ENCODE data around the gene HS1BP3. TPM values are rescaled to one million over a fixed set of nuclear protein-coding genes. Genes with fewer than 3 reads are reported as not detected.
A peak's percentile ranks its signal among the peaks of the same experiment; 100 is the strongest.

HS1BP3 gene
- total RNA-seq, 3 donors from 2014 or later = 19.0 to 31.8 (median 25.9) TPM

GRCh38 chr2:20574930-20575329 lies 76.0 kb downstream of the HS1BP3 start:
- Histone ChIP-seq H3K4me3 (no peak overlapping the region), H3K9me3 (no peaks in the 10 kb centered on the region), H3K36me3 (no peaks in the 10 kb centered on the region), H3K4me1 (peaks cover 21 to 34% of the 10 kb centered on the region in 2 donors), H3K27ac (peak overlapping the region; percentile 72 to 84), H3K27me3 (no peaks in the 10 kb centered on the region)
- TF ChIP-seq, protein P1, sequence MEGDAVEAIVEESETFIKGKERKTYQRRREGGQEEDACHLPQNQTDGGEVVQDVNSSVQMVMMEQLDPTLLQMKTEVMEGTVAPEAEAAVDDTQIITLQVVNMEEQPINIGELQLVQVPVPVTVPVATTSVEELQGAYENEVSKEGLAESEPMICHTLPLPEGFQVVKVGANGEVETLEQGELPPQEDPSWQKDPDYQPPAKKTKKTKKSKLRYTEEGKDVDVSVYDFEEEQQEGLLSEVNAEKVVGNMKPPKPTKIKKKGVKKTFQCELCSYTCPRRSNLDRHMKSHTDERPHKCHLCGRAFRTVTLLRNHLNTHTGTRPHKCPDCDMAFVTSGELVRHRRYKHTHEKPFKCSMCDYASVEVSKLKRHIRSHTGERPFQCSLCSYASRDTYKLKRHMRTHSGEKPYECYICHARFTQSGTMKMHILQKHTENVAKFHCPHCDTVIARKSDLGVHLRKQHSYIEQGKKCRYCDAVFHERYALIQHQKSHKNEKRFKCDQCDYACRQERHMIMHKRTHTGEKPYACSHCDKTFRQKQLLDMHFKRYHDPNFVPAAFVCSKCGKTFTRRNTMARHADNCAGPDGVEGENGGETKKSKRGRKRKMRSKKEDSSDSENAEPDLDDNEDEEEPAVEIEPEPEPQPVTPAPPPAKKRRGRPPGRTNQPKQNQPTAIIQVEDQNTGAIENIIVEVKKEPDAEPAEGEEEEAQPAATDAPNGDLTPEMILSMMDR (IDR thresholded peaks at IDR 0.05) = no peak
- no peak for TF ChIP-seq POLR2A (IDR thresholded peaks at IDR 0.05)
- TF ChIP-seq POLR2AphosphoS5 (IDR thresholded peaks at IDR 0.05) = no peak
- DNase-seq (ENCODE audit: low spot score in 2 of 2) = no peak
- intact Hi-C loops (cut with DNase I; ENCODE audit: low total_unique reads) = no loop called here

DNA sequence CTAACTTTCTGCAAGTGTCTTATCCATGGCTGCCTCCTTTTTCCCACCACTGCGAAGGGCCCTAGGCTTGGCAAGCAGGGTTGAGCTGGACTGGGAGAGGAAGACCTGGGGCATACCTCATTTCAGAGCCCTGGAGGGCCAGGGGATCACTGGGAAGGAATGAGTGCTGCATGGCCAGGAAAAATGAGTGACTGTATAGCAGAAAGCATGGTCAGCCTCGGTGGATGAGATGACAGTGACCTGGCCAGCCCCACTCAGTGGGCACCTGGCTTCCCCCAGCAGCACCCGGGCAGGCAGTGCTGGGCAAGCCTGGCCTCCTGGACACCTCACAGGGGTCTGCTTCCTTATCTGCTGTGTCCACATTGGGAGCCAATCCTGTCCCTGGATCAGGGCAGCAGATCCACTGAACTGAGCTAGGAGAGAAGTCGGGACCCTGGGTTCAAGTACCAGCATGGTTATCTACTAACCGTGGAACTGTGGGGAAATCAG lies 76.4 kb downstream of the HS1BP3 start:
- H3K9me3 ChIP-seq = no peaks in the 10 kb centered on the region
- no peak overlapping the region for H3K4me3 ChIP-seq
- no peaks in the 10 kb centered on the region for H3K36me3 ChIP-seq
- H3K27me3 ChIP-seq = no peaks in the 10 kb centered on the region
- H3K27ac ChIP-seq = peak overlapping the region; percentile 72 to 84
- peaks cover 21 to 32% of the 10 kb centered on the region in 2 donors for H3K4me1 ChIP-seq
- intact Hi-C loops (cut with DNase I; ENCODE audit: low total_unique reads) = no loop called here
- no peak for TF ChIP-seq POLR2A (IDR thresholded peaks at IDR 0.05)
- no peak for TF ChIP-seq POLR2AphosphoS5 (IDR thresholded peaks at IDR 0.05)
- TF ChIP-seq, protein P1 (IDR thresholded peaks at IDR 0.05) = no peak
- DNase-seq (ENCODE audit: low spot score in 2 of 2) = no peak

DNA sequence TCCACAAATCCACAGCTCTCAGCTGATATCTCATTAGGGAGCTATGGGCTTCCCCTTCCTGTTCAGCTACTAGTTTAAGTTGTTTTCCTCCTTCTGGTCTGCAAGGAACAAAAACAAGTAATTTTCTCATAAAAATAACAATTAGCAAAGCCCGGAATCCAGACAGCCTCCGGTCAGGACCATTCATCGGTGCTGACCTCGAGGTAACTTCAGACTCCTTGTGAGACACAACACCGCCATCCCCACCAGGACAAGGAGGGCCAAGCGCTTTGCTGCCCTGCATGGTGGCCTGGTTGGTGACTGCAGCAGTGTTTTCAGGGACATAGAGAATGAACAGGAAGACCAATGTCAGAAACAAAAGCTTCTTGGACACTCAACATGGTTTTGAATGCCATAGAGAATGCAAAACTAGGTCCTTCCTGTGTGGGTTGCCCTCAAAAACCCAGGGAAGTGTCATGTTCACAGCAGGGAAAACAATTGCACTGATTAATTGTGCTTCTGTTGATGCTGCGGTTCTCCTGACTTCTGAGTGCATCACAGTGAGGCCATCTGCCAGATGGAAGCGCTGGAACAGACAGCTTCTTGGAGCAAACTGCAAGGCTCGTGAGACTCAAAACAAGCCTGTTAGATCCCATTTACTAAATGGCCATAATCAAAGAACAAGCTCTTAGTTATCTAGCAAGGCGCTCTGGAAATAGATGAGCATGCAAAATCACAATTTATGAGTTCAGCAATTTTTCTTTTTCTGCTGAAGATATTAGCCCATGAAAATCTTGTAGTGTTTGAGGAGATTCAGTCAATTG lies 77.1 kb downstream of the HS1BP3 start:
- TF ChIP-seq POLR2A (IDR thresholded peaks at IDR 0.05) (no peak), POLR2AphosphoS5 (IDR thresholded peaks at IDR 0.05) (peak in 2 of 3 donors; percentile 48 to 62)
- TF ChIP-seq, protein P1 (IDR thresholded peaks at IDR 0.05) = no peak
- H3K27me3 ChIP-seq = no peaks in the 10 kb centered on the region
- no peaks in the 10 kb centered on the region for H3K36me3 ChIP-seq
- peaks cover 16 to 26% of the 10 kb centered on the region in 2 donors for H3K4me1 ChIP-seq
- intact Hi-C loops (cut with DNase I; ENCODE audit: low total_unique reads) = no loop called here
- peak in 1 of 2 donors; percentile 56 for DNase-seq (ENCODE audit: low spot score in 2 of 2)
- H3K9me3 ChIP-seq = no peaks in the 10 kb centered on the region
- peak overlapping the region; percentile 72 to 84 for H3K27ac ChIP-seq
- H3K4me3 ChIP-seq = no peak overlapping the region

DNA sequence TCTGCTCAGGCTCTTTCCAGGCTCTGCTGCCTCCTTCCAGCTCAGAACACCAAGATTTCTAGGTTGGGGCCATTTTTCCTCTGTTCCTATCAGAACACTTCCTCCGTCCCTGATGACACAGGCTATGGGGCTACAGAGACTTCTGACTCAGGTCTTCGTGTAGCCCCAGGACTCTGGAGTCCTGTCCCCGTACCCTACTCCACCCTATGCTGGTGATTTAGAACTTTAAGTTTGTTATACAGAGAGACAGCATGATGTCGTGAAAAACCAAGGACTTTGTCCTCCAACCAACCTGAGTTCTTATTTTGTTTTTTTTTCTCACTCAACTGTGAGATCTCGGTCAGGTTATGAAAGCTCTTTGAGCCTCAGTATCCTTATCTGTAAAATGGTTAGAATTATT lies 78.7 kb downstream of the HS1BP3 start:
- TF ChIP-seq POLR2A (IDR thresholded peaks at IDR 0.05) (no peak), POLR2AphosphoS5 (IDR thresholded peaks at IDR 0.05) (no peak)
- TF ChIP-seq, protein P1 (IDR thresholded peaks at IDR 0.05) = no peak
- H3K27ac ChIP-seq = peak overlapping the region; percentile 61 to 72
- peaks cover 4 to 11% of the 10 kb centered on the region in 2 donors for H3K4me1 ChIP-seq
- intact Hi-C loops (cut with DNase I; ENCODE audit: low total_unique reads) = no loop called here
- DNase-seq (ENCODE audit: low spot score in 2 of 2) = no peak
- no peak overlapping the region for H3K4me3 ChIP-seq
- H3K27me3 ChIP-seq = no peaks in the 10 kb centered on the region
- no peaks in the 10 kb centered on the region for H3K36me3 ChIP-seq
- no peaks in the 10 kb centered on the region for H3K9me3 ChIP-seq

DNA sequence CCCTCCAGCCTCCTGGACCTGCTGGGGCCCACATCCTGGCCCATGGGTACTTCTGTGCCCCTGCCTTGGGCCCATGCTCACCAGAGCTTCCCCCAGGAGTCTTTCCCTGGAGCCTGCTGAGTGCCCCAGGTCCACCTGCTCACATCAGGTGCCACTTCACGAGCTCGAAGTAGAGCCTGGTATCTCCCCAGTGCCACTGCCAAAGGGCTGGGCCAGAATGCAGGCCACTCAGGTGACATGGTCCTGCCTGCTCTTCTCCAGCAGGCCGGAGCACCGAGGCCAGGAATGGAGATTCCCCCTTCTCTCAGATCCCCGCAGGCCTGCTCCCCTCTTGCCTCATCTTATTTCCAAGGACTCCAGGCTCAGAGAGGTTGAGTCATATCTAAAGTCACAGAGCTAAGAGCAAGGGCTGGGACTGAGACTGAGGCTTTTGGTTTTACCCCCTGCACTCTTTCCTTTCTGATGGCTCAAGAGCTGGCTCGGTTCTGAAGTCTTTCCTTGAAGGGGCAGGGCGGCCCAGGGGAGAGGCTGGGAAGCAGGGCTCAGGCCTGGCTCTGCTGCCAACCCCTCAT lies 79.2 kb downstream of the HS1BP3 start:
- H3K27ac ChIP-seq = peak overlapping the region in 1 of 2 donors; percentile 61
- DNase-seq (ENCODE audit: low spot score in 2 of 2) = no peak
- H3K4me3 ChIP-seq = no peak overlapping the region
- H3K9me3 ChIP-seq = no peaks in the 10 kb centered on the region
- H3K36me3 ChIP-seq = no peaks in the 10 kb centered on the region
- H3K27me3 ChIP-seq = no peaks in the 10 kb centered on the region
- H3K4me1 ChIP-seq = peaks cover 4 to 11% of the 10 kb centered on the region in 2 donors
- TF ChIP-seq, protein P1 (IDR thresholded peaks at IDR 0.05) = no peak
- TF ChIP-seq POLR2AphosphoS5 (IDR thresholded peaks at IDR 0.05) (no peak), POLR2A (IDR thresholded peaks at IDR 0.05) (no peak)
- intact Hi-C loops (cut with DNase I; ENCODE audit: low total_unique reads) = no loop called here
